LoVo (cell line): ENCODE measurements around the gene PLA2G4F.
A peak's percentile ranks its signal among the peaks of the same experiment; 100 is the strongest.

Experiments used
- DNase-seq: peaks from one replicate; pipeline ENCODE4 v3.0.0-alpha.2; 2016; ENCODE audit warnings: low spot score

PLA2G4F gene

GRCh38 chr15:42146551-42147430 lies 9.6 kb downstream of the PLA2G4F start:
- DNase-seq: no peak

DNA sequence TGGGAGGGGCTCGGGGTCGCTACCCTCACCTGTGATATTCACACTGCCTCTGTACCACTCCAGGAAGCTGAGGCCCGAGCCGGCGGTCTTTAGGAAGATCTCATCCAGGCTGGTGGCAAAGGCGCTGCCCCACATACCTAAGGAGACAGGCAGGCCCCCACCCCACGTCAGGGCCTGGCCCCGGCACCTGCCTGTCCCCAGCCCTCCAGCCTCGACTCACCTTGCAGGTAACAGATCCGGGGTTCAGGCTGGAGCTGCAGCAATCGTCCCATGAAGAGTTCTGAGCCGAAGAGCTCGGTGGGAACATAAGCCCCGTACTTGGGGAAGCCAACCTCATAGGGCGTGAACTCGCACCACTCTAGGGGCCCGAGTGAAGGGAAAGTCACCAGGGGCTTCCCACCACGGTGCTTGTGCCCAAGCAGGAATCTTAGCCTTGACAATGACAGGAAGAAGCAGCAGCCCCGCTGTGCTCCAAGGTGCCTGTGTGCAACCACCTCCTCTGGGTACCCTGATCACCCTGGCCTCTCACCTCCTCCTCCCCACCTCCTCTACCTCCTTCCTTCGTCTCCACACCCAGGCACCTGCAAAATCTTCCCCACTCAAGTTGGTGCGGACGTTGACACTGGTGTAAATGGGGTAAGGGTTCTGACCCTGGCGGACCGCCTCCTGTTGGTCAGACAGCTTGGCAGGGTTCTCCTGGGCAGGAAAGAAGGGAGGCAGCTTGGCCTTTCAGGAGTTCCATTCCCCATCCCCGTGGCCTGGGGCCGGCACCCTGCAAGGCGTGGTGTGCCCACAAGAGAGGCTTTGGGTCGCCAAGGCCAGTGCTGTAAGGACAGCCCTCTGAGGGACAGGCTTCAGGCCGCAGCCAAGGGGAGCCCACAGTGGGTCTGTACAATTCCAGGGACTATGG lies 10.6 kb downstream of the PLA2G4F start:
- no peak for DNase-seq

DNA sequence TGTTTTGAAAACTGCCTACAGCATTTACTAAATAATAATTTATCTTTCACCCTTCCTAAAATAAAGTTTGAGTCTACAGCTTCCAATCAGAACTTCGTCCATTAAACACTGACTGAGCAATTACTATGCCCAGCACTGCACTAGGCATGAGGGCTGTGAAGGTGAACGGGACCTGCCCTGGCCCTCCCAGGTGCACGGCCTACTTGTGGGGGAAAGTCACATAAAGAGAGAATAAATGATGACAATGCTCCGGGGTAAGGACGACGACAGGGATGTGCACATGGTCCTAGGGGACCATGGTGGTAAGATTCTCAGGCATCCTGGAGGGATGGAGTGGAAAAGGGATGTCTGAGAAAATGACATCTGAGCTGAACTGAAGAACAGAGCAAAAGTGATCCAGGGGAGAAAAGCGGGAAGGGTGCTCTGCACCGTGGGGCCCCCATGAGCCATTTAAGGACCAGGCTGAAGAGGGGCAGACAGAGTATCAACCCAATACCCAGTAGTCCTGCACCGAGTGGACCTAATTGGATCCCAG lies 11.5 kb downstream of the PLA2G4F start:
- DNase-seq: no peak

- no peak for DNase-seq
These were observed 12.4 kb downstream of the PLA2G4F start for GRCh38 chr15:42143866-42144625.

GRCh38 chr15:42143356-42143755 lies 13.1 kb downstream of the PLA2G4F start:
- no peak for DNase-seq

- DNase-seq: no peak
These were observed 14.4 kb downstream of the PLA2G4F start for GRCh38 chr15:42141795-42142667.

GRCh38 chr15:42141246-42141645 lies 15.2 kb downstream of the PLA2G4F start:
- DNase-seq: no peak

DNA sequence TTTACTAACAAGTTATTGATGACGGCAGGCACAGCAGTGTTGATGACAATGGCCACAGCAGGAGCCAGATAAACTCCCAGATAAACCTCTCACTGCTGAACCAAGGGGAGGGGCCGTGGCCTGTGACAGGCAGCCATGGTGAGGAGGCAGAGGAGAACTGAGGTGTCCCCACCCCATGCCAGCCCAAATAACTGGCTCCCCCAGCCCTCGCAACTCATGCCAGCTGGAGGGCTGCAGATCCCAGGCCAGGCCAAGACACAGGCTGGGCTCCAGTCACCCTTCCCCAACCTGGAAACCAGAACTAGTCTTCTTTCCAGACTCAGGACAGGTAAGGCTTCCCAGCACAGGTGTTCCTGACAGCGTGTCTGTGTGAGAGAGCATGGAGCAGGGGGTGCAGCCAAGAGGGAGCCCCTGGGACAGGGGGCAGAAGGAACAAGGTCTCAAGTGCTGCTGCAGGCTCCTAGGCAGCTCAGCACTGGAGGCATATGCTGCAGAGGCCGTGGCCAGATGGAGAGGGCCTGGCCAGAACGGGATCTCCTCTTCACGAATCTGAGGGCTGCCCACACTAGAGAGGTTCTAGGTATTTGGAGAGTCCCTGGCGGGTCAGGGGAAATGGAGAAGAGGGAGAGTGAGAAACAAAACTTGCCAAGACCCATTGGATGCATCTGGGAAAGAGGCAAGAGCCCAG lies 15.9 kb downstream of the PLA2G4F start:
- peak; percentile 22 for DNase-seq

DNA sequence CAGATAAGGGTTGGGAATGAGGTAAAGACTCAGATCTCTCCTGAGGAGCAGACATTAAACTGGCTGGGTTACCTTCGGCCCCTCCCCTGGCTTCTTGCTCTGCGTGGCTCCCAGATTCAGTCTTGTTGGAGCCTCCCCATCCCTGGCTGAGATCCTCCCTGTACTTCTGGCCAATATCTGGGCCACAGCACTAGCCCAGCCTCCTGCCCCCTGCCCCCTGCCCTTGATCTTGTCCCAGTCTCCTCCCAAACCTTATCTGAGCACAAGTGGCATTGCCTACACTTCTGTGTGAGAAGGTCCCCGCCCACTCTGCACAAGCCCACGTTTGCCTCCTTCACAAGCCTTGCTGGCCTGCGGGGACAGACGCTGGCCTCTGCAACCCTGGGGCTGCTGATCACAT lies 16.8 kb downstream of the PLA2G4F start:
- DNase-seq: peak; percentile 25

DNA sequence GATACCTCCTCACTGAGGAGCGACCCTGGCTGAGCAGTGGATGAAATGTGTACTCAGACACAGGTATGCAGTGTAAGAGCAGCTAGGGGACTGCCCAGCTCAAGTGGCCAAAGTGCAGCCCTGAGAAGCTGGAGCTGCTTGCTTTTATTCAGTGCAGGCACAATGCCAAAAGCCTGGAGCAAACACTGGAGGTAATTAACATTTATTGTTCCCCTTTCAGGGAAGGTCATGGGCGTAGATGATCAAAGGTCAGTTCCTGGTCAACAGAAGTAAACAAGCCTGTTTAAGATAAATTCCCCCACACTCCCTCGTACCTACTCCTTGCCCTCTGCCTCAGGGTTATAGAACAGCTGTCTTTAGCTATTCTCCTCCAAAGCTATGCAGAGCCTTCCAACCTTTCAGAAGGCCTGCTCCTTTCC lies 17.5 kb downstream of the PLA2G4F start:
- peak; percentile 91 for DNase-seq

DNA sequence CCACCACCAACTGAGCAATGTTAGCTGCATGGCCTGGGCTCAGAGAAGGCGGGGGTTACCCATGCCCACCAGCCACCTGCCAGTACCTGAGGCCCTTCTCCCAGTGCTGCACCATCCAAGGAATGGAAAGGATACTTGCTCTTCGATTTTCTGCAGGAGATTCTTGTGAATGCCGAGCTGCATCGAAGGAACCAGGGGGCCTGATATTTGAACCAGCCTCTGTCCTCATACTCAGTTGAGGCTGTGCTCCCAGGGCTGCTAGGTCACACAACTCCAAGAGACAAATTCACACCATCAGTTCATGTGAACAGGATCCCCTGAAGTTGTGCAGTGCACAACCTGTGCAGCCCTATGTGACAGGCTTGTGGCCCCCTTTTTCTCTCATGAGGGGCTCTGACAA lies 18.0 kb downstream of the PLA2G4F start:
- no peak for DNase-seq

- DNase-seq: peak; percentile 71
These were observed 18.8 kb downstream of the PLA2G4F start for GRCh38 chr15:42137461-42138261.

DNA sequence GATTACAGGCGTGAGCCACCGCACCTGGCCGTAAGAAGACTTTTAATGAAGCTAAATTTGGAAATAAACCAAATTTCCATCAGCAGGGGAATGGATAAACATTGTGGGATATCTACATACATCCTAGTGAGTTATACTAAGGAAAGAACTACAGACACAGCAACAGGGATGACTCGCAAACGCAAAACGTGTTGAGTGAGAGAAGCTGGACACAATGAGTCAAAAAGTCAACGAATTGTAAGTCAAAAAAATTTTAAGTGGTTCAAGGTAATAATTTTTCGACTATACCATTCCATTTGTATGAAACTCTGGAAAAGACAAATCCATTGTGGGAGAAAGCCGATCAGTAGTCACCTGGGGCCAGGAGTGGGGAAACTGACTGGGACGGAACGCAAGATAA lies 19.9 kb downstream of the PLA2G4F start:
- DNase-seq: no peak

DNA sequence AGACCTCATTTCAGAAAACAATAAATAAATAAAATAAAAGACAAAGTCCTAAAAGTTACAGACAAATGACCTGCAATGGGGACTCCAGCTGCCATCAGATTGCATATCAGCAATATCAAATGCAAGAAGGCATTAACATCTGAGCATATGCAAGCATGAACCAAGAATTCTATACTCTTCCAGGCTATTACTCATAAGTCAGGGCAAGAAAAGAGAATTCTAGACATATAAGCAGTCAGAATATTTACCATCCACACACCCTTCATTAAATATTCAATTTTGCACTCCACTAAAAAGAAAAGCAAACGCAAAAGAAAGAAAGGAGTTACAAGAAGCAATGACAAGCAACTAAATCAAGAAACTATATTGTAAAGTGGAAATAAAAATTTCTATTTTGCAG lies 21.1 kb downstream of the PLA2G4F start:
- DNase-seq: no peak

DNA sequence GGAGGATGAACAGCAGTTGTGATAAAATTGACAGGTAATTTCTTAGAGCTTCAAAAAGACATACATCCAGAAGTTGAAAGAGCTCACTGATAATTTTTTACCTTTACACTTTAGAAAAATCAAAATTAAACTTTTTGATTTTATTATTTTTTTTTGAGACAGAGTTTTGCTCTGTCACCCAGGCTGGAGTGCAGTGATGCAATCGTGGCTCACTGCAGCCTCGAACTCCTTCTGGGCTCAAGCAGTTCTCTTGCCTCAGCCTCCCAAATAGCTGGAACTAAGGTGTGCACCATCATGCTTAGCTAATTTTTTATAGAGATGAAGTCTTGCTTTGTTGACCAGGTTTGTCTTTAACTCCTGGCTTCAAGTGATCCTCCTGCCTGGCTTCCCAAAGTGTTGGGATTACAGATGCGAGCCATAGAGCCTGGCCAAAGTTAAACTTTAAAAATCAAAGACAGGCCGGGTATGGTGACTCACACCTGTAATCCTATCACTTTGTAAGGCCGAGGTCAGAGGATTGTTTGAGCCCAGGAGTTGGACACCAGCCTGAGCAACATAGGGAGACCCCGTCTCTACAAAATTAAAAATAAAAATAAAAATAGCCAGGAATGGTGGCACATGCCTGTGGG lies 21.7 kb downstream of the PLA2G4F start:
- peak; percentile 41 for DNase-seq

GRCh38 chr15:42133886-42134502 lies 22.4 kb downstream of the PLA2G4F start:
- DNase-seq: peak; percentile 42

DNA sequence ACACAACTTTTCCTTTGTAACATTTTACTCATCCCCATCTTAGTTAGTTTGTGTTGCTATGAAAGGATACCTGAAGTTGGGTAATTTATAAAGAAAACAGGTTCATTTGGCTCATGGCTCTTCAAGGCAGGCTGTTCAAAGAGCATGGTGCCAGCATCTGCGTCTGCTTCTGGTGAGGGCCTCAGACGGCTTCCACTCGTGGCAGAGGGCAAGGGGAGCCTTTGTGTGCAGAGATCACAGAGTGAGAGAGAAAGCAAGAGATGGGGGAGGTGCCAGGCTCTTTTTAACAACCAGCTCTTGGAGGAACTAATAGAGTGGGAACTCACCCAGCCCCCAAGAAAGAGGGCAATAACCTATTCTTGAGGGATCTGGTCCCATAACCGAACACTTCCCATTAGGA lies 23.1 kb downstream of the PLA2G4F start:
- DNase-seq: no peak
